ENCODE data around the gene CCIN.
A peak's percentile ranks its signal among the peaks of the same experiment; 100 is the strongest.

The CCIN gene

DNA sequence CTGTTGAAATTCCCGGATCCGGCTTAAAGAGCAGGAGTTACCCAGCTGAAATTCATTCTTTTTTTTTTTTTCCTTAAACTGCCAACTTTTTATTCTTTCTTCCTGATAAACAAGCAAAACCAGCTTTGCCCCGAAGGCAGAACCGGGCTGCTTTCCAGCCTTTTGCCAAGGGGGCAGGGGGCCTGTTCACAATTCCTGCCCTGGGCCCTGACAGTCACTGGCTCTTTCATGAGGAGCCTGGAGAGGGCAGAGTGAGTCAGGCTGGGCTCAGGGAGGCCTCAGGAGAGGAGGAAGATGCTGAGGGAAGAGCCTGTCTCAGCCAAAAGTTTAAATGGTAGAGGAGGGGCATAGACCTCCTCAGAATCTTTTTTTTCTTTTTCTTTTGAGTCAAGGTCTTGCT is 27.9 kb upstream of the CCIN start:
- H3K4me1 ChIP-seq (ENCODE audit: control insufficient read depth in 2 of 2, insufficient read depth in 1 of 2, low read depth in 1 of 2, low read length in 2 of 2): peaks cover 6 to 8% of the 10 kb centered on the region in 2 donors
- no peak overlapping the region for H4K91ac ChIP-seq (ENCODE audit: low read depth, low read length, poor library complexity)
- no peak overlapping the region for H3K4me3 ChIP-seq (ENCODE audit: low read length in 2 of 2)
- no peak overlapping the region for H3K4ac ChIP-seq (ENCODE audit: low read length)
- no peak overlapping the region for H2AFZ ChIP-seq (ENCODE audit: low read length)
- no peak overlapping the region for H2BK12ac ChIP-seq (ENCODE audit: low read length)
- H3K79me1 ChIP-seq (ENCODE audit: low read depth, low read length): no peaks in the 10 kb centered on the region
- H3K4me2 ChIP-seq (ENCODE audit: insufficient read depth, low read length, poor library complexity, severe bottlenecking): no peak overlapping the region
- no peak overlapping the region for H3K27ac ChIP-seq (replicated peaks; ENCODE audit: low read length)
- H3K27me3 ChIP-seq (ENCODE audit: control insufficient read depth in 3 of 3, insufficient read depth in 3 of 3, low read depth in 1 of 3, low read length in 3 of 3): peaks cover 0 to 10% (median 8%) of the 10 kb centered on the region in 3 experiments
- H3K9me3 ChIP-seq (replicated peaks in 1 of 2; ENCODE audit: control insufficient read depth in 2 of 2, insufficient read depth in 1 of 2, low read depth in 1 of 2, low read length in 2 of 2): peaks cover 5 to 8% of the 10 kb centered on the region in 2 donors
- no peak overlapping the region for H4K8ac ChIP-seq (ENCODE audit: low read depth, low read length)
- H2AK5ac ChIP-seq (ENCODE audit: low read depth, low read length): no peak overlapping the region
- no peak for DNase-seq (ENCODE audit: low spot score)
- H3K36me3 ChIP-seq (replicated peaks in 1 of 2; ENCODE audit: control insufficient read depth in 2 of 2, insufficient read depth in 2 of 2, low read length in 2 of 2): peaks cover 8 to 9% of the 10 kb centered on the region in 2 donors
- no peak overlapping the region for H2BK120ac ChIP-seq (ENCODE audit: low read depth, low read length)
- no peak overlapping the region for H2BK5ac ChIP-seq (ENCODE audit: low read length)
- WGBS, 2 donors (ENCODE audit: extremely low coverage in 2 of 2, insufficient read length in 2 of 2, insufficient replicate concordance in 1 of 2): no CpG with 5 or more reads among the region's 4 CpGs
- H3K14ac ChIP-seq (ENCODE audit: low read length): no peak overlapping the region
- H3K9ac ChIP-seq (ENCODE audit: low read depth, low read length, poor library complexity): no peak overlapping the region
- no peak overlapping the region for H2BK15ac ChIP-seq (ENCODE audit: low read length)
- H3K18ac ChIP-seq (ENCODE audit: low read length): no peak overlapping the region
- H3K23ac ChIP-seq (ENCODE audit: low read depth, low read length, poor library complexity): no peak overlapping the region

DNA sequence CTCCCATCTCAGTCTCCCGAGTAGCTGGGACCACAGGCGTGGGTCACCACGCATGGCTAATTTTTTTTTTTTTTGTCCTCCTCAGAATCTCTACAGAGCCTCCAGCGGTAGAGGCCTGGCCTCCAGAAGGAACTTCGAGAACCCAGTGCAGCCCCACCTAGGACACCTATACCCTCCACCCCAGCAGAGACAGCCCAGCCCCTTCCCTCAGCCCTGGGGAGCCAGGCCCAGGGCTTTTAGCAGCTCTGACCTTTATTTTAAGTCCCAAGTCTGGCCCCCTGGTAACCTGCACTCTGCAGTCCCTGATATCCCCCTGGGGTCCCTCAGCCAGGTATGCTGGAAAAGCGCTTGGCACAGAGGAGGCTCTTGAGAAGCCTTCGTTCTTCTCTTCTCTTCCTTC is 27.4 kb upstream of the CCIN start:
- Histone ChIP-seq H2BK12ac (ENCODE audit: low read length) (no peak overlapping the region), H3K18ac (ENCODE audit: low read length) (no peak overlapping the region), H3K4ac (ENCODE audit: low read length) (no peak overlapping the region), H3K36me3 (replicated peaks in 1 of 2; ENCODE audit: control insufficient read depth in 2 of 2, insufficient read depth in 2 of 2, low read length in 2 of 2) (peaks cover 8 to 9% of the 10 kb centered on the region in 2 donors), H3K14ac (ENCODE audit: low read length) (no peak overlapping the region), H2AFZ (ENCODE audit: low read length) (no peak overlapping the region), H3K4me3 (ENCODE audit: low read length in 2 of 2) (no peak overlapping the region), H4K91ac (ENCODE audit: low read depth, low read length, poor library complexity) (no peak overlapping the region), H2BK15ac (ENCODE audit: low read length) (no peak overlapping the region), H2BK5ac (ENCODE audit: low read length) (no peak overlapping the region), H3K4me1 (ENCODE audit: control insufficient read depth in 2 of 2, insufficient read depth in 1 of 2, low read depth in 1 of 2, low read length in 2 of 2) (peaks cover 8% of the 10 kb centered on the region in 2 donors), H3K27ac (replicated peaks; ENCODE audit: low read length) (no peak overlapping the region), H3K23ac (ENCODE audit: low read depth, low read length, poor library complexity) (peak overlapping the region; percentile 20), H2AK5ac (ENCODE audit: low read depth, low read length) (no peak overlapping the region), H4K8ac (ENCODE audit: low read depth, low read length) (no peak overlapping the region), H3K79me1 (ENCODE audit: low read depth, low read length) (no peaks in the 10 kb centered on the region), H3K9me3 (replicated peaks in 1 of 2; ENCODE audit: control insufficient read depth in 2 of 2, insufficient read depth in 1 of 2, low read depth in 1 of 2, low read length in 2 of 2) (peaks cover 6 to 8% of the 10 kb centered on the region in 2 donors), H3K9ac (ENCODE audit: low read depth, low read length, poor library complexity) (no peak overlapping the region), H2BK120ac (ENCODE audit: low read depth, low read length) (no peak overlapping the region), H3K27me3 (ENCODE audit: control insufficient read depth in 3 of 3, insufficient read depth in 3 of 3, low read depth in 1 of 3, low read length in 3 of 3) (peaks cover 0 to 10% (median 8%) of the 10 kb centered on the region in 3 experiments), H3K4me2 (ENCODE audit: insufficient read depth, low read length, poor library complexity, severe bottlenecking) (no peak overlapping the region)
- WGBS, 2 donors (ENCODE audit: extremely low coverage in 2 of 2, insufficient read length in 2 of 2, insufficient replicate concordance in 1 of 2): no CpG with 5 or more reads among the region's 7 CpGs
- DNase-seq (ENCODE audit: low spot score): no peak

DNA sequence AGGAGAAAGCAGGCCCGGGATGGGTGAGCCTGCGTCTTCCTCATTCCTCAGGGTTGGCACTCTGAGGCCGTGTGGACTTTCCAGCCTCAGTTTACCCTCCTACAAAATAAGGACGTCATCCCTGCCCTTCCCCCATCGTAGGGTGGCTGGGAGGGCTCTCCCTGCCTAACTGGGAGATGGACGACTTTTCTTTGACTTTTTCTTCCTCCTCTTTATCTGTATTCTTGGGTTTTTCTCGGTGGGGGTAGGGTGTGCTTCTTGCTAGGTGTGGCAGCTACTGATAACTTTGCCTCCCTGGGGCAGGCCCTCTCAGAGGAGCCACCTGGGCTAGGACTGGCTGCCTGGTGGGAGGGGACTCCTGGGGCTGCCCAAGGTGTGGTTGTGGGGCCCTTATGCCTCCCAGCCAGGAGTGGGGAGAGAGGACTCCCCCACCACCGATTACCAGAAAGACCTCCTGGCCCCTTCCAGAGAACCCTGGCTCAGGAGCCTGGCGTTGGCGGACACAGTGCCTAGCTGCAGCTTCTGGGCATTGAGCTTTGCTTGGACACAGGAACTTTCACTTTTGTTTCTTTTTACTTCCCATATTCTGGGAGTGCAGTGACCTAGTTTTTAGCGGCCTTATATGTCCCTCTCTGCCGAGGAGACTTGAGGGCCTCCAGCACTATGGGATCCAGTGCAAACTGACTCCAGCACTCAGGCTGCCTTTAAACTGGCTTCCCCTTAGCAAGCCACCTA is 26.5 kb upstream of the CCIN start:
- Histone ChIP-seq H2AK5ac (ENCODE audit: low read depth, low read length) (no peak overlapping the region), H4K8ac (ENCODE audit: low read depth, low read length) (no peak overlapping the region), H3K4me1 (ENCODE audit: control insufficient read depth in 2 of 2, insufficient read depth in 1 of 2, low read depth in 1 of 2, low read length in 2 of 2) (peaks cover 2 to 3% of the 10 kb centered on the region in 2 donors), H3K36me3 (replicated peaks in 1 of 2; ENCODE audit: control insufficient read depth in 2 of 2, insufficient read depth in 2 of 2, low read length in 2 of 2) (peaks cover 9 to 10% of the 10 kb centered on the region in 2 donors), H2BK5ac (ENCODE audit: low read length) (no peak overlapping the region), H3K79me1 (ENCODE audit: low read depth, low read length) (no peaks in the 10 kb centered on the region), H2AFZ (ENCODE audit: low read length) (no peak overlapping the region), H3K14ac (ENCODE audit: low read length) (no peak overlapping the region), H3K23ac (ENCODE audit: low read depth, low read length, poor library complexity) (no peak overlapping the region), H3K9ac (ENCODE audit: low read depth, low read length, poor library complexity) (no peak overlapping the region), H3K18ac (ENCODE audit: low read length) (no peak overlapping the region), H2BK15ac (ENCODE audit: low read length) (no peak overlapping the region), H3K27ac (replicated peaks; ENCODE audit: low read length) (no peak overlapping the region), H4K91ac (ENCODE audit: low read depth, low read length, poor library complexity) (no peak overlapping the region), H3K27me3 (ENCODE audit: control insufficient read depth in 3 of 3, insufficient read depth in 3 of 3, low read depth in 1 of 3, low read length in 3 of 3) (peaks cover 0 to 2% (median 0%) of the 10 kb centered on the region in 3 experiments), H3K4ac (ENCODE audit: low read length) (no peak overlapping the region), H3K9me3 (replicated peaks in 1 of 2; ENCODE audit: control insufficient read depth in 2 of 2, insufficient read depth in 1 of 2, low read depth in 1 of 2, low read length in 2 of 2) (peaks cover 6 to 8% of the 10 kb centered on the region in 2 donors), H3K4me2 (ENCODE audit: insufficient read depth, low read length, poor library complexity, severe bottlenecking) (no peak overlapping the region), H2BK120ac (ENCODE audit: low read depth, low read length) (no peak overlapping the region), H2BK12ac (ENCODE audit: low read length) (no peak overlapping the region), H3K4me3 (ENCODE audit: low read length in 2 of 2) (no peak overlapping the region)
- DNase-seq (ENCODE audit: low spot score): no peak
- no CpG with 5 or more reads among the region's 12 CpGs for WGBS, 2 donors (ENCODE audit: extremely low coverage in 2 of 2, insufficient read length in 2 of 2, insufficient replicate concordance in 1 of 2)

DNA sequence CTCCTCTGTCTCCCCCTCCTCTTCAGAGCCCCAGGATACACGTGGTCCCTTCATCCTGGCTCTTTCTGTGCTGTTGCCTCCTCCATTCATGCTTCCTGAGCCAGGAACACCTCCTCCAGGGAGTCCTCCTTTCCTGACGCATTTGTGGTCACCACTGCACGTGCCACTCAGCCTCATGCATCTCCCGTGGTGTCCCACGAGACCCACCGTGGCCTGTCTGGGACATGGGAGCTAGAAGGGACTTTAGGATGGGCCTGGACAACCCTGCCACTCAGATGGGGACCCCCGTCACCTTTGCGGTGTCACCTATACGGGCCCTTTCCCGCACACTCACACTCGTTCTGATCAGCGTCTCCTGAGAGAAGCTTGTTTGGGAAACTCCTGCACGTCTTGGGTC is 25.9 kb upstream of the CCIN start:
- no peaks in the 10 kb centered on the region for H3K27me3 ChIP-seq (ENCODE audit: control insufficient read depth in 3 of 3, insufficient read depth in 3 of 3, low read depth in 1 of 3, low read length in 3 of 3)
- peak overlapping the region; percentile 29 for H3K18ac ChIP-seq (ENCODE audit: low read length)
- no peak overlapping the region for H4K8ac ChIP-seq (ENCODE audit: low read depth, low read length)
- H3K4me1 ChIP-seq (ENCODE audit: control insufficient read depth in 2 of 2, insufficient read depth in 1 of 2, low read depth in 1 of 2, low read length in 2 of 2): peaks cover 0 to 2% of the 10 kb centered on the region in 2 donors
- DNase-seq (ENCODE audit: low spot score): no peak
- peaks cover 10 to 12% of the 10 kb centered on the region in 2 donors for H3K36me3 ChIP-seq (replicated peaks in 1 of 2; ENCODE audit: control insufficient read depth in 2 of 2, insufficient read depth in 2 of 2, low read length in 2 of 2)
- no peak overlapping the region for H2BK15ac ChIP-seq (ENCODE audit: low read length)
- H3K79me1 ChIP-seq (ENCODE audit: low read depth, low read length): no peaks in the 10 kb centered on the region
- no CpG with 5 or more reads among the region's 13 CpGs for WGBS, 2 donors (ENCODE audit: extremely low coverage in 2 of 2, insufficient read length in 2 of 2, insufficient replicate concordance in 1 of 2)
- no peak overlapping the region for H3K9ac ChIP-seq (ENCODE audit: low read depth, low read length, poor library complexity)
- no peak overlapping the region for H3K23ac ChIP-seq (ENCODE audit: low read depth, low read length, poor library complexity)
- no peak overlapping the region for H3K14ac ChIP-seq (ENCODE audit: low read length)
- no peak overlapping the region for H4K91ac ChIP-seq (ENCODE audit: low read depth, low read length, poor library complexity)
- no peak overlapping the region for H2BK12ac ChIP-seq (ENCODE audit: low read length)
- H3K4ac ChIP-seq (ENCODE audit: low read length): no peak overlapping the region
- no peak overlapping the region for H2AK5ac ChIP-seq (ENCODE audit: low read depth, low read length)
- peaks cover 6 to 8% of the 10 kb centered on the region in 2 donors for H3K9me3 ChIP-seq (replicated peaks in 1 of 2; ENCODE audit: control insufficient read depth in 2 of 2, insufficient read depth in 1 of 2, low read depth in 1 of 2, low read length in 2 of 2)
- H3K4me2 ChIP-seq (ENCODE audit: insufficient read depth, low read length, poor library complexity, severe bottlenecking): no peak overlapping the region
- H2BK120ac ChIP-seq (ENCODE audit: low read depth, low read length): no peak overlapping the region
- H3K4me3 ChIP-seq (ENCODE audit: low read length in 2 of 2): no peak overlapping the region
- H2BK5ac ChIP-seq (ENCODE audit: low read length): no peak overlapping the region
- H2AFZ ChIP-seq (ENCODE audit: low read length): no peak overlapping the region
- no peak overlapping the region for H3K27ac ChIP-seq (replicated peaks; ENCODE audit: low read length)
